Breast epithelium (tissue), 4 donors: ENCODE results near the gene VSX1. TPM values are rescaled to one million over a fixed set of nuclear protein-coding genes. Genes with fewer than 3 reads are reported as not detected.

Source experiments
- DNase-seq, 2 donors: peaks; one replicate each; pipeline ENCODE4 v3.0.0-alpha.2; 2019; ENCODE audit warnings: low spot score in 2 of 2
- H3K27ac ChIP-seq, 2 donors: fragments of 200-600 bp; sonication (generic) in 1 of 2; one replicate each; pipeline ENCODE4 v1.5.1; 2016 to 2019; ENCODE audit warnings: mild to moderate bottlenecking in 1 of 2
- H3K27me3 ChIP-seq, 2 donors: fragments of 200-600 bp; sonication (generic) in 1 of 2; one replicate each; pipeline versions ENCODE4 v1.5.1 to v1.6.0; 2017 to 2019; ENCODE audit warnings: control low read depth in 1 of 2, mild to moderate bottlenecking in 1 of 2
- H3K36me3 ChIP-seq: fragments of 200-600 bp; one replicate; pipeline ENCODE4 v1.5.1; 2019
- H3K4me1 ChIP-seq, 2 donors: fragments of 200-600 bp; sonication (generic); one replicate each; pipeline ENCODE4 v1.5.1; 2016 to 2019; ENCODE audit warnings: control low read depth in 1 of 2
- H3K4me3 ChIP-seq, 3 donors: fragments of 200-600 bp; sonication (generic); 1 replicate in 2 of 3; 2 replicates in 1 of 3; pipeline ENCODE4 v1.5.1; 2016 to 2019; ENCODE audit warnings: mild to moderate bottlenecking in 3 of 3, moderate library complexity in 2 of 3
- H3K9me3 ChIP-seq, 2 donors: fragments of 200-600 bp; sonication (generic) in 1 of 2; one replicate each; pipeline ENCODE4 v1.5.1; 2016 to 2019; ENCODE audit warnings: control low read depth in 1 of 2
- CTCF ChIP-seq, 3 donors: fragments of 450-650 bp; IDR thresholded peaks; one replicate each; pipeline ENCODE4 v1.5.1; 2016 to 2017; ENCODE audit warnings: antibody characterized with exemption in 3 of 3, mild to moderate bottlenecking in 3 of 3, moderate library complexity in 3 of 3
- POLR2A ChIP-seq: fragments of 450-650 bp; IDR thresholded peaks from one replicate; pipeline ENCODE4 v1.6.1; 2016; ENCODE audit warnings: antibody characterized with exemption, mild to moderate bottlenecking, moderate library complexity
- POLR2AphosphoS5 ChIP-seq, 3 donors: sonication (generic); formaldehyde crosslinking; IDR thresholded peaks; one replicate each; pipeline ENCODE4 v1.6.1; 2017; ENCODE audit warnings: antibody characterized with exemption in 3 of 3
- intact Hi-C: fragments of 100-400 bp; cut with DNase I; formaldehyde crosslinking; loops from one replicate; pipeline ENCODE4 v1.15.1; 2023; ENCODE audit warnings: low total_unique reads
- total RNA-seq, 3 donors: library from RNA; depleted of rRNA; stranded (reverse); fragments of >200 nt; gene quantifications; one replicate each; pipeline ENCODE4 v1.1.0, GENCODE V29; 2016

The VSX1 gene
- total RNA-seq, 3 donors from 2014 or later, result 0.44 TPM; not detected in 2

GRCh38 chr20:25025986-25026605 is 55.8 kb downstream of the VSX1 start:
- no peaks in the 10 kb centered on the region for H3K9me3 ChIP-seq
- no peaks in the 10 kb centered on the region for H3K4me1 ChIP-seq
- intact Hi-C loops, result no loop called here
- H3K36me3 ChIP-seq, result no peaks in the 10 kb centered on the region
- H3K27me3 ChIP-seq, result no peaks in the 10 kb centered on the region
- H3K27ac ChIP-seq, result no peak overlapping the region
- peak in 1 of 2 donors; percentile 6 for DNase-seq
- no peak overlapping the region for H3K4me3 ChIP-seq
- TF ChIP-seq POLR2AphosphoS5 (IDR thresholded peaks at IDR 0.05) (no peak), POLR2A (no peak), CTCF (IDR thresholded peaks at IDR 0.05) (no peak)

Other genes with a start within 250 kb of the VSX1 start
- gene CST7, start 132.9 kb downstream of the VSX1 start, total RNA-seq, result 1 to 10 TPM in 2 of 3 donors, under 1 TPM in 1; 0.33 to 2.5 (median 1.8) TPM
- gene APMAP, start 89.4 kb downstream of the VSX1 start, total RNA-seq, result 100 to 1,000 TPM in 2 of 3 donors, 10 to 100 TPM in 1; 83.2 to 184 (median 101) TPM
- gene ACSS1, start 24.0 kb downstream of the VSX1 start, total RNA-seq, result 10 to 100 TPM; 17.6 to 38.2 (median 37.4) TPM
- 10 to 100 TPM; 45.8 to 77.6 (median 71.1) TPM for gene ENTPD6, start 113.6 kb upstream of the VSX1 start, total RNA-seq
- gene PYGB, start 165.9 kb upstream of the VSX1 start, total RNA-seq, result 100 to 1,000 TPM in 2 of 3 donors, 10 to 100 TPM in 1; 95.7 to 128 (median 121) TPM